HG02759 (cell line): Measurements from ENCODE around the gene RARG.
"Not testable (repeated sequence)": the region's sequence is repeated elsewhere in the genome, so short reads cannot be mapped to it uniquely, and the experiment has no call there.

ENCODE experiments used
- ATAC-seq: cut with Tn5 transposase; IDR thresholded peaks from one replicate; pipeline ENCODE4 v1.9.1; 2021; ENCODE audit warnings: mild to moderate bottlenecking, moderate library complexity; ENCODE audit not compliant: unreplicated experiment

RARG gene

GRCh38 chr12:53211476-53212381 lies 20.3 kb downstream of the RARG start:
- no peak for ATAC-seq

GRCh38 chr12:53210843-53211242 lies 21.2 kb downstream of the RARG start:
- no peak for ATAC-seq

- ATAC-seq, result peak; percentile 48
Measured at GRCh38 chr12:53208877-53209463, 23.0 kb downstream of the RARG start.

- ATAC-seq, result no peak
Measured at GRCh38 chr12:53208435-53208834, 23.6 kb downstream of the RARG start.

GRCh38 chr12:53207042-53207441 lies 25.0 kb downstream of the RARG start, which contains the start of gene ITGB7:
Gene ITGB7, minus strand, starts transcription at chr12:53207251. Its CDS starts 6,808 bp downstream, at chr12:53200443.
- ATAC-seq, result peak; percentile 46

- peak; percentile 82 for ATAC-seq
Measured at GRCh38 chr12:53205747-53206419, 26.1 kb downstream of the RARG start.

GRCh38 chr12:53204351-53204750 lies 27.7 kb downstream of the RARG start:
- ATAC-seq, result no peak

- ATAC-seq, result not testable (repeated sequence)
Measured at GRCh38 chr12:53202316-53202715, 29.7 kb downstream of the RARG start.

GRCh38 chr12:53201639-53202038 lies 30.4 kb downstream of the RARG start:
- ATAC-seq, result no peak

- no peak for ATAC-seq
Measured at GRCh38 chr12:53201177-53201541, 30.9 kb downstream of the RARG start.

- ATAC-seq, result peak; percentile 64
Measured at GRCh38 chr12:53200458-53201176, 31.4 kb downstream of the RARG start.

GRCh38 chr12:53200107-53200457 lies 31.9 kb downstream of the RARG start:
- ATAC-seq, result peak; percentile 9

- no peak for ATAC-seq
Measured at GRCh38 chr12:53199700-53200099, 32.3 kb downstream of the RARG start.

GRCh38 chr12:53198486-53199110 lies 33.4 kb downstream of the RARG start:
- no peak for ATAC-seq

GRCh38 chr12:53197011-53197640 lies 34.9 kb downstream of the RARG start:
- ATAC-seq, result no peak

GRCh38 chr12:53196486-53196885 lies 35.5 kb downstream of the RARG start:
- ATAC-seq, result no peak

- ATAC-seq, result no peak
Measured at GRCh38 chr12:53195516-53196420, 36.2 kb downstream of the RARG start.

- no peak for ATAC-seq
Measured at GRCh38 chr12:53194973-53195372, 37.0 kb downstream of the RARG start.
